ENCODE data around the gene CSF3R. TPM values are rescaled to one million over a fixed set of nuclear protein-coding genes. Genes with fewer than 3 reads are reported as not detected.

CSF3R gene
- total RNA-seq, result 10 to 100 TPM in 4 of 5 donors, not detected in 1; 12.7 to 30.9 (median 21.2) TPM
- 1 to 10 TPM; 1.6 to 6.7 (median 5.8) TPM for polyA plus RNA-seq
- long read RNA-seq, donor 1, result 0 reads
- long read RNA-seq, donor 2, partial matches to known transcripts, result 0 of 2 reads
- long read RNA-seq, donor 2, other reads (novel, unspliced or antisense), result 0 of 2 reads
- long read RNA-seq, donor 3, result 0 reads
- long read RNA-seq, donor 4, result 0 reads
- long read RNA-seq, donor 5, partial matches to known transcripts, result 0 of 1 reads
- long read RNA-seq, donor 5, other reads (novel, unspliced or antisense), result 0 of 1 reads
- long read RNA-seq, donor 6, result 0 reads
- long read RNA-seq, donor 7, result 0 reads
- long read RNA-seq, donor 8, result 0 reads
- long read RNA-seq, donor 9, result 0 reads
- long read RNA-seq, donor 10, result 0 reads

DNA sequence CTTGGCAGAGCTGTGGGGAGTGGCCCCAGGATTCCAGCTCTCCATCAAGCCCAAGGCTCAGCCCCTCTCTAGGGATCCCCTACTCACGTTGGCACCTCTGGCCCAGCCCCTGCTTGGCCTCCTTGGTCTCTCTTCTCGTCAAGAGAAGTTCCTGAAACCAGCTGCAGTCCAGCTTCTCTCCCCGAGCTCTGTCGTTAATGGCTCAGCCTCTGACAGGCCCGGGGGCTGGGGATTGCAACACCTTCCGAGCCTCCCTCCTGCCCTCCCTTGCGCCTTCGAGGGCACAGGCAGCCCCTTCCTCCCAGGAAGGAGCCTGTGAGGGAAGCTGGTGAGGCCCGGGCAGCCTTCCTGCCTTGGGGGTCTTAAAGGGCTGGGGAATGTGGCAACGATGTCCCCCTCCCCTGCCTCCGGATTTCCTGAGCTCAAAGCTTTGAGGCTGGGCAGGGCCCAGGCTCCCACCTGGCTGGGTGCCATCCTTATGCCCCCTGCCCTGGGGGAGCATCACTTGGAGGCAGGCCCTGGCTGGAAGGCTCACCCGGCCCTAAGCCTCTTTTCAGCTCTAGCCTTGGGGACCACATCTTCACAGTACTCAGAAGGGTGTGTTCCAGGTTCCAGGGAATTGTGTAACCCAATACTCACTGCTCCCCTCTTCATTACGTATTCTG is at the start of gene CSF3R:
Gene CSF3R (minus strand): TSS at position 190 of the 665 bp plus-strand sequence. CDS start 3,417 bp downstream, outside the sequence.
- Histone ChIP-seq H3K36me3 (no peaks in the 10 kb centered on the region), H3K27ac (peak within 1 kb of the TSS in 3 of 5 donors; percentile 16 to 78 (median 68)), H3K9me3 (no peaks in the 10 kb centered on the region), H3K4me3 (peak within 1 kb of the TSS in 3 of 4 donors; percentile 5 to 35 (median 31)), H3K4me1 (peaks cover 0 to 36% (median 19%) of the 10 kb centered on the region in 4 donors), H3K27me3 (peaks cover 0 to 28% (median 0%) of the 10 kb centered on the region in 3 donors)
- intact Hi-C loops (cut with DNase I; ENCODE audit: low total_unique reads), result no loop called here
- 48 to 68% (median 59%) methylated on average over 9 to 13 of the region's 13 CpGs for WGBS, 5 donors
- TF ChIP-seq POLR2AphosphoS5 (IDR thresholded peaks at IDR 0.05), result no peak
- TF ChIP-seq, protein P1, sequence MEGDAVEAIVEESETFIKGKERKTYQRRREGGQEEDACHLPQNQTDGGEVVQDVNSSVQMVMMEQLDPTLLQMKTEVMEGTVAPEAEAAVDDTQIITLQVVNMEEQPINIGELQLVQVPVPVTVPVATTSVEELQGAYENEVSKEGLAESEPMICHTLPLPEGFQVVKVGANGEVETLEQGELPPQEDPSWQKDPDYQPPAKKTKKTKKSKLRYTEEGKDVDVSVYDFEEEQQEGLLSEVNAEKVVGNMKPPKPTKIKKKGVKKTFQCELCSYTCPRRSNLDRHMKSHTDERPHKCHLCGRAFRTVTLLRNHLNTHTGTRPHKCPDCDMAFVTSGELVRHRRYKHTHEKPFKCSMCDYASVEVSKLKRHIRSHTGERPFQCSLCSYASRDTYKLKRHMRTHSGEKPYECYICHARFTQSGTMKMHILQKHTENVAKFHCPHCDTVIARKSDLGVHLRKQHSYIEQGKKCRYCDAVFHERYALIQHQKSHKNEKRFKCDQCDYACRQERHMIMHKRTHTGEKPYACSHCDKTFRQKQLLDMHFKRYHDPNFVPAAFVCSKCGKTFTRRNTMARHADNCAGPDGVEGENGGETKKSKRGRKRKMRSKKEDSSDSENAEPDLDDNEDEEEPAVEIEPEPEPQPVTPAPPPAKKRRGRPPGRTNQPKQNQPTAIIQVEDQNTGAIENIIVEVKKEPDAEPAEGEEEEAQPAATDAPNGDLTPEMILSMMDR (IDR thresholded peaks at IDR 0.05), result no peak
- TF ChIP-seq POLR2A (IDR thresholded peaks at IDR 0.05), result no peak
- TF ChIP-seq EP300 (IDR thresholded peaks at IDR 0.05), result no peak
- DNase-seq, result no peak

DNA sequence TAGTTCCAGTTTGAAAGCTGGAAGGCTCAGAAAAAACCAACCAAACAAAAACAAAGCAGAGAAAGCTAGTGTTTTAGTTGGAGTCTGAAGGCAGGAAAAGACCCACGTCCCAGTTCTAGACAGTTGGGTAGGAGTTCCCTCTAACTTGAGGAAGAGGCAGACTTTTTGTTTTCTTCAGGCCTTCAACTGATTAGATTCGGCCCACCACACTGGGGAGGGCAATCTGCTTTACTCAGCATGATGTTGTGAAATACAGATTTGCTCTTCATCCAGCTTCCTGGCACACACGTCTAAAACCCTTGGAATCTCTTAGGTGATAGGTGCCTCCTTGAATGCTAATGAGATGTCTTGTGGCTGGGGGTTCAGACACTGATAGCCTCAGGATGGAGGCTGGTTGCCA is 49.1 kb upstream of the CSF3R start:
- peaks cover 0 to 36% (median 7%) of the 10 kb centered on the region in 3 donors for H3K27me3 ChIP-seq
- no peaks in the 10 kb centered on the region for H3K4me1 ChIP-seq
- no peak overlapping the region for H3K27ac ChIP-seq
- peaks cover 0 to 10% (median 7%) of the 10 kb centered on the region in 4 donors for H3K9me3 ChIP-seq
- 66 to 71% (median 70%) methylated on average over 3 of the region's 3 CpGs for WGBS, 5 donors
- no peak for DNase-seq
- intact Hi-C loops (cut with DNase I; ENCODE audit: low total_unique reads), result no loop called here
- no peaks in the 10 kb centered on the region for H3K36me3 ChIP-seq
- no peak overlapping the region for H3K4me3 ChIP-seq
- TF ChIP-seq POLR2A (IDR thresholded peaks at IDR 0.05) (no peak), POLR2AphosphoS5 (IDR thresholded peaks at IDR 0.05) (no peak), EP300 (IDR thresholded peaks at IDR 0.05) (no peak)
- TF ChIP-seq, protein P1 (IDR thresholded peaks at IDR 0.05), result no peak

DNA sequence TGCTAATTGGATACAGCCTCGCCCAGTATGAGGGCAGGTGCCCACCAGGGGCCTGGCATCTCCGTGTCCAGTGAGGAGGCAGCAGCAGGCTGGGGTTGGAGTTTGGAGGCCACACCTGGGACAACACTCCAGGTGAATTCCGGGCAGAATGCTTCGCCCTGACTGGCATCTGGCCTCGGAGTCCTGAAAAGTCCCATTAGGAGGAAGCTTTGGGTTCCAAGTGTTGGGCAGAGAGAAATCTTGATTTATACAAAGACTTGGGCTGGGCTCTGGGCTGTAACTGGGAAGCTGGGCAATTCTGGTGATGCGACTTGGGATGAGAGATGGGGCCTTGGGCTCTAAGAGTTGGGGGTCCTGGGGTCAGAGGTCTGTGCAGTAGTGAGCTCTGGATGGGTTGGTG is 48.1 kb upstream of the CSF3R start:
- DNase-seq, result no peak
- WGBS, 5 donors, result 70 to 89% (median 79%) methylated on average over 6 of the region's 6 CpGs
- H3K9me3 ChIP-seq, result peaks cover 0 to 10% (median 7%) of the 10 kb centered on the region in 4 donors
- no peaks in the 10 kb centered on the region for H3K36me3 ChIP-seq
- no peak overlapping the region for H3K4me3 ChIP-seq
- H3K27me3 ChIP-seq, result peaks cover 0 to 32% (median 7%) of the 10 kb centered on the region in 3 donors
- intact Hi-C loops (cut with DNase I; ENCODE audit: low total_unique reads), result no loop called here
- no peak overlapping the region for H3K27ac ChIP-seq
- H3K4me1 ChIP-seq, result no peaks in the 10 kb centered on the region
- TF ChIP-seq POLR2A (IDR thresholded peaks at IDR 0.05) (no peak), EP300 (IDR thresholded peaks at IDR 0.05) (no peak), POLR2AphosphoS5 (IDR thresholded peaks at IDR 0.05) (no peak)
- TF ChIP-seq, protein P1 (IDR thresholded peaks at IDR 0.05), result no peak

DNA sequence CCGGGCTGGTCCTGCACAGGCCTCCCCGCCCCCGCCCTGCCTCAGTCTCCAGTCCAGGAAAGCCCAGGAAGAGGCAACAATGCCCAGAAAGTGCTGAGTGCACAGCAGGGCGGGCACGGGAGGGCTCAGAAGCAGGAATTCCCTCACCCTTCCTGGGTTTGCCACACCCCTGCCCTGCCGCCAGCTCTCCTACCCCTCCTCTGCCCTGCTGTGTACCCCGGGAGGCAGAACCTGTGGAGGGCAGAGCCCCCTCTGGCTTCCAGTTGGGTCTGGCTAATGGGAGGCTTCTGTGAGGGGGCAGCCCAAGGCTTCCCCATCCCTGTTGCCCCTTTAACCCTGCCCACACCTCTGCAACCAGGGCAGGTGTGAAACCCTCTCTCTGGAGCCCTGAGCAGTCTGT is 47.5 kb upstream of the CSF3R start:
- Histone ChIP-seq H3K4me3 (no peak overlapping the region), H3K27ac (no peak overlapping the region), H3K4me1 (no peaks in the 10 kb centered on the region), H3K36me3 (no peaks in the 10 kb centered on the region), H3K9me3 (peaks cover 0 to 10% (median 7%) of the 10 kb centered on the region in 4 donors), H3K27me3 (peaks cover 0 to 32% (median 7%) of the 10 kb centered on the region in 3 donors)
- intact Hi-C loops (cut with DNase I; ENCODE audit: low total_unique reads), result no loop called here
- 57 to 71% (median 65%) methylated on average over 7 of the region's 7 CpGs; no CpG with 5 or more reads in 1 of the 5 donors for WGBS, 5 donors
- TF ChIP-seq EP300 (IDR thresholded peaks at IDR 0.05), result no peak
- TF ChIP-seq POLR2AphosphoS5 (IDR thresholded peaks at IDR 0.05), result no peak
- TF ChIP-seq, protein P1 (IDR thresholded peaks at IDR 0.05), result no peak
- no peak for TF ChIP-seq POLR2A (IDR thresholded peaks at IDR 0.05)
- DNase-seq, result no peak

All from stomach (tissue), 19 donors.